Activated CD4-positive, alpha-beta T cell treated with anti-CD3 and anti-CD28 coated beads, Interleukin-2, amount 10 ng/mL, durations not matched to agents 24 days and 14 days (primary cell): ENCODE results near the gene ZNF276. TPM values are rescaled to one million over a fixed set of nuclear protein-coding genes. Genes with fewer than 3 reads are reported as not detected.
"Not testable (repeated sequence)": the region's sequence is repeated elsewhere in the genome, so short reads cannot be mapped to it uniquely, and the experiment has no call there.

ENCODE experiments used
- DNase-seq: peaks from one replicate; pipeline ENCODE4 v3.0.0; 2022
- H3K27ac Mint-ChIP-seq: one replicate; pipeline ENCODE4 v1.8.0; 2022; ENCODE audit warnings: mild to moderate bottlenecking, mixed read lengths
- H3K27me3 Mint-ChIP-seq: one replicate; pipeline ENCODE4 v1.8.0; 2022; ENCODE audit warnings: mixed read lengths
- H3K36me3 Mint-ChIP-seq: one replicate; pipeline ENCODE4 v1.8.0; 2022; ENCODE audit warnings: low read depth, mild to moderate bottlenecking, mixed read lengths
- H3K4me1 Mint-ChIP-seq: one replicate; pipeline ENCODE4 v1.8.0; 2021; ENCODE audit warnings: mixed read lengths
- H3K4me3 Mint-ChIP-seq: one replicate; pipeline ENCODE4 v1.8.0; 2022; ENCODE audit warnings: mild to moderate bottlenecking, moderate library complexity, mixed read lengths
- H3K9me3 Mint-ChIP-seq: one replicate; pipeline ENCODE4 v1.8.0; 2021; ENCODE audit warnings: mixed read lengths
- intact Hi-C: fragments of 100-400 bp; cut with micrococcal nuclease; formaldehyde crosslinking; loops from one replicate; pipeline ENCODE4 v1.15.1; 2023
- total RNA-seq: library from RNA; stranded (reverse); gene quantifications from 2 replicates; pipeline ENCODE4 v1.2.3, GENCODE V29; 2022

ZNF276 gene
- total RNA-seq, 1 donor from 2014 or later, result 32.9 TPM

DNA sequence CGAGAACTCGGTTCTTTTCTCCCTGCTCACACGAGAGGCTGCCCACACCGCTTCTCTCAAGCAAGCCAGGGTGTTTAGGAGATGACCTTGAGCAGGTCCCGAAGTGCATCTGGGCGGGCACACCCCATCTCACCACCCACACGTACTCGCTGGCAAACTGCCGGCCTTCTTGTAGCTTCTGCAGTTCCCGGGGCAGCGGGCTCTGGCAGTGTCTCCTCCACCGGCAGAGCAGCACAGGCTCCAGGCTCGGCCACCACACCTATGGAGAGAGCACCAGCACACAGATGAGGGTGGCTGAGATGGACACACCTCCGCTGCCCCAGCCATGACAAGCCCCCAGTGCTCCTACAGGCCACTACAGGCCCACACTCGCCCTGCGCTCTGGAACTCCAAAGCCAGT lies 23.5 kb downstream of the ZNF276 start:
- Mint-ChIP-seq H3K4me3 (no peak overlapping the region), H3K4me1 (peaks cover 5% of the 10 kb centered on the region), H3K36me3 (peaks cover 50% of the 10 kb centered on the region), H3K27me3 (no peaks in the 10 kb centered on the region), H3K27ac (no peak overlapping the region), H3K9me3 (no peaks in the 10 kb centered on the region)
- intact Hi-C loops, result loop anchor here (5.0 kb wide), 1 partner anchor 117 kb away; no protein-coding TSS in a partner anchor
- DNase-seq, result no peak

DNA sequence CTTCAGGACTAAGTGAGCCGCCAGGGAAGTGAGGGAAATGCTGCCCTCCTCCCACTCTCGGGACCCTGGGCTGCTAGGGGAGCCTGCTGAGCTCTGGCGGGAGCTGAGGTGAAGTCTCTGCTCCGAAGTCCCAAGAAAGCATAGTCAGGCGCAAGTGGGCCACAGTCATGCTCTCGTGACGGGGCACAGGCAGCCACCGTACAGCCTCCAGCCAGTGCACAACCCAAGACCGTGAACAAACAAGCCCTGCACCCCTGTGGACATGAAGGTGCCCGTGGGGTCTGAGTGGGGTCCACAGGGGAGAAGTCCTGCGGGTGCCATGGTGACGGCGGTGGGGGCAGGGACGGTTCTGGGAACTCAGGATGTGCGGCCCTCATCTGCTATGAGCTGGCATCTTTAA lies 24.7 kb downstream of the ZNF276 start:
- H3K4me1 Mint-ChIP-seq, result peaks cover 6% of the 10 kb centered on the region
- no peaks in the 10 kb centered on the region for H3K9me3 Mint-ChIP-seq
- DNase-seq, result no peak
- no peak overlapping the region for H3K4me3 Mint-ChIP-seq
- H3K27ac Mint-ChIP-seq, result no peak overlapping the region
- intact Hi-C loops, result no loop called here
- H3K27me3 Mint-ChIP-seq, result no peaks in the 10 kb centered on the region
- peaks cover 51% of the 10 kb centered on the region for H3K36me3 Mint-ChIP-seq

DNA sequence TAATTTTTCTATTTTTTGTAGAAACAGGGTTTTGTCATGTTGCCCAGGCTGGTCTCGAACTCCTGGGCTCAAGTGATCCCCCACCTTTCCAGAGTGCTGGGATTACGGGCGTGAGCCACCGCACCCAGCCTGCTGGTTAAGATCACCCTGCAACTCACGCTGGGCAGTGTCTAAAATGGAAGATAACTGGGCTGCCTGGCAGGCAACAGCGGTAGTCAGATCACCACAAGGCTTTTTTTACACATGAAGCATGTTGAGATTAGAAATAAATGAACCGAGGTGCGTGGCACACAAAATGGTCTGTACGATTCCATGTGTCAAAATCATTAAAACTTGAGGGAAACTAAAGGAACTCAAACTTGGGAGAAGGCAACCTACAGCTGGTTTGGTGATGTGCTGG lies 26.7 kb downstream of the ZNF276 start:
- intact Hi-C loops, result no loop called here
- peaks cover 50% of the 10 kb centered on the region for H3K36me3 Mint-ChIP-seq
- no peaks in the 10 kb centered on the region for H3K9me3 Mint-ChIP-seq
- DNase-seq, result no peak
- peaks cover 4% of the 10 kb centered on the region for H3K4me1 Mint-ChIP-seq
- no peak overlapping the region for H3K27ac Mint-ChIP-seq
- no peaks in the 10 kb centered on the region for H3K27me3 Mint-ChIP-seq
- no peak overlapping the region for H3K4me3 Mint-ChIP-seq

DNA sequence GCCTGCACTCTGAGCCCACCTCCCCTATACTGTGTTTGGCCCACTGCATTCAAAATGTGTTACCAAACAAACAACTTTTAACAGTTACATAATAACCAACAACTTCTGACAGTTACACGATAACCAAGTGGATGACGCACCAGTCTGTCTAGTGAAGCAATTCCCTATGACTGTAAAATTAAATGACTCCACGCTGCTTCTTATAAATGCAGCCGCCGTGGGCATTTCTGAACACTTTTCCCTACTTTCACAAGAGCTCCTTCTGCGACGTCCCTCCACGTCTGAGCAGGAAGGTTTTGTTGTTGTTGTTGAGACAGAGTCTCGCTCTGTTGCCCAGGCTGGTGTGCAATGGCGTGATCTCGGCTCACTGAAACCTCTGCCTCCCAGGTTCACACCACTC lies 27.6 kb downstream of the ZNF276 start:
- no peak overlapping the region for H3K4me3 Mint-ChIP-seq
- H3K27ac Mint-ChIP-seq, result no peak overlapping the region
- H3K36me3 Mint-ChIP-seq, result peaks cover 49% of the 10 kb centered on the region
- H3K27me3 Mint-ChIP-seq, result no peaks in the 10 kb centered on the region
- H3K9me3 Mint-ChIP-seq, result no peaks in the 10 kb centered on the region
- no peak for DNase-seq
- intact Hi-C loops, result no loop called here
- H3K4me1 Mint-ChIP-seq, result peaks cover 4% of the 10 kb centered on the region

DNA sequence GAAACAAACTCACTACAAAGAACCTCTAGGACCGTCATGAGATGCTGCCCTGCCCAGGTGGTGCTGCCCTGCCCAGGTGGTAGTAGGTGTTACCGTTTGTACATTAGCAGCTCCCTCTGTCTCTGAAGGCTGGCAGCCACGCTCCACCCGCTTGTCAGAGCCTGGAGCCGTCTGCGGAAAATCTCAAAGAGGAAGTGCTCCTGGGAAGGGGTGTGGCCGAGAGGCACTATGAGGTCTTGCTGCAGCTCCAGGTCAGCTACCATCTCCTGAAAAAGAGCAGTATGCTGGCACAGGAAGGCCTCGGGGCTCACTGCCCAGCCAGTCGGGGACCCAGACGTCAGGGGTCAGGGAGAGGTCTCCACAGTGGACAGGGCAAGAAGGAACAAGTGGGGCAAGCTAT lies 28.3 kb downstream of the ZNF276 start:
- peaks cover 48% of the 10 kb centered on the region for H3K36me3 Mint-ChIP-seq
- intact Hi-C loops, result no loop called here
- no peaks in the 10 kb centered on the region for H3K9me3 Mint-ChIP-seq
- no peak overlapping the region for H3K4me3 Mint-ChIP-seq
- no peaks in the 10 kb centered on the region for H3K27me3 Mint-ChIP-seq
- DNase-seq, result no peak
- peaks cover 4% of the 10 kb centered on the region for H3K4me1 Mint-ChIP-seq
- H3K27ac Mint-ChIP-seq, result no peak overlapping the region

DNA sequence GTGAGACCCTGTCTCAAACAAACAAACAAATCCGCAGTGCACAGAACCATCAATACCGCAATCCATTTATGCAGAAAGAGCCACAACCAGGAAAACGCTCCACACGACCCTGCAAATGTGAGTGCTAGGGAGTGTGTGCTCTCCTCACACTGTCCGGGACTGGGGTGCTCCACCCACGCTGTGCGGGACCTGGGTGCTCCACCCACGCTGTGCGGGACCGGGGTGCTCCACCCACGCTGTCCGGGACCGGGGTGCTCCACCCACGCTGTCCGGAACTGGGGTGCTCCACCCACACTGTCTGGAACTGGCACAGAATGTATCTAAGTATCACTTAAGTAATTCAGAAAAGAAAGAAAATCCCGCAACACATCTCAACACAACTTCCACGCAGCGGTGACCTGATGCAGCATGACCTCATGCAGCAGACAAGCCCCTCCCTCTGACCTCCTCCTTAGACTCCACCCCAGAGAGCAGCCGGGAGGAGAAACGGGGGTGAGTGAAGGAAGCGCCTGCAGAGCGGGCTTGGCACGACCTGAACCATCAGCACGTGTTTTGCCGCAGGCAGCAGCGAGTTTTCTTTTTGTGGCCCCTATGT lies 38.5 kb downstream of the ZNF276 start:
- Mint-ChIP-seq H3K27me3 (no peaks in the 10 kb centered on the region), H3K36me3 (peaks cover 73% of the 10 kb centered on the region), H3K27ac (peak overlapping the region; percentile 38), H3K4me1 (peaks cover 27% of the 10 kb centered on the region), H3K4me3 (no peak overlapping the region), H3K9me3 (no peaks in the 10 kb centered on the region)
- intact Hi-C loops, result loop anchor here (10.0 kb wide), 1 partner anchor 55 kb away; the partner anchor contains the start of gene SPATA2L
- no peak for DNase-seq

DNA sequence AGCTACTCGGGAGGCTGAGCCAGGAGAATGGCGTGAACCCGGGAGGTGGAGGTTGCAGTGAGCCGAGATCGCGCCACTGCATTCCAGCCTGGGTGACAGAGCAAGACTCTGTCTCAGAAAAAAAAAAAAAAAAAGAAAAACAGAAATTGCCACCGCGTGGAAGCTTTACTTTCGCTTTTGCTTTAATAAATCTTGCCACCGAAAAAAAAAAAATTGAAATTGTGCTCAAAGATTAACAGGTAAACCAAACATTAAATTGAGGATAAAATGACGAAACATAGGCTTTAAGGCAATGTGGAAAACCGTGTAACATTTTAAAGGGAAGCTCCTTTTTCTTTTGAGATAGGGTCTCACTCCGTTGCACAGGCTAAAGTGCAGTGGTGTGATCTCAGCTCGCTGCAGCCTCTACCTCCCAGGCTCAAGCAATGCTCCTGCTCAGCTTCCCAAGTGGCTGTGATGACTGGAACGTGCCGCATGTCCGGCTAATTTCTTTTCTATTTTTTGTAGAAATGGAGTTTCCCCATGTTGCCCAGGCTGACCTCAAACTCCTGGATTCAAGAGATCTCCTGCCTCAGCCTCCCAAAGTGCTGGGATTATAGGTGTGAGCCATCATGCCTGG lies 40.1 kb downstream of the ZNF276 start:
- intact Hi-C loops, result loop anchor here (10.0 kb wide), 1 partner anchor 57 kb away; the partner anchor contains the start of gene SPATA2L
- Mint-ChIP-seq H3K9me3 (no peaks in the 10 kb centered on the region), H3K4me3 (peak overlapping the region; percentile 77), H3K36me3 (peaks cover 73% of the 10 kb centered on the region), H3K27me3 (no peaks in the 10 kb centered on the region), H3K4me1 (peaks cover 35% of the 10 kb centered on the region), H3K27ac (peak overlapping the region; percentile 57)
- DNase-seq, result peak; percentile 68

DNA sequence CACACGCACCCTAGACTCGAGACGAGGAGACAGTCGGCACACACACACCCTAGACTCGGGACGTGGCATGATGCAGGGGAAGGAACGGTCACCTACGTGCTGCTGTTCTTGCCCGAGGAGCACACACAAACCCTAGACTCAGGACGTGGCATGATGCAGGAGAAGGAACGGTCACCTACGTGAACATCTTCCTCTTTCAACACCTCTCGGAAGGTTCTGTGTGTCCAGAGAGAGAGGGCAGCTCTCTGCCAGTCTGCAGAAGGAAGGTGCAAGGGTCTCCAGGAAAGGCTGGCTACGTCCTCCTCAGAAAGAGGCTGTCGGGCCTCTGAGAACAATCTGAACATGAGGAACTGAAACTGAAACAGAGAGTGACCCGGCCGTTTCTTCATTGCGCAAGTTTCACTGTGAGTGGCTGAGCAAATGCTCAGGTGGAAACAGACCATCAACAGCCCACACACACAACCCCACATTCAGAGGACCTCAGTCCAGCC lies 43.4 kb downstream of the ZNF276 start:
- peak overlapping the region; percentile 71 for H3K4me3 Mint-ChIP-seq
- H3K27me3 Mint-ChIP-seq, result no peaks in the 10 kb centered on the region
- H3K9me3 Mint-ChIP-seq, result no peaks in the 10 kb centered on the region
- peaks cover 38% of the 10 kb centered on the region for H3K4me1 Mint-ChIP-seq
- peaks cover 70% of the 10 kb centered on the region for H3K36me3 Mint-ChIP-seq
- H3K27ac Mint-ChIP-seq, result peak overlapping the region; percentile 81
- intact Hi-C loops, result loop anchor here (10.0 kb wide), 1 partner anchor 60 kb away; the partner anchor contains the start of gene SPATA2L
- DNase-seq, result peak; percentile 77

DNA sequence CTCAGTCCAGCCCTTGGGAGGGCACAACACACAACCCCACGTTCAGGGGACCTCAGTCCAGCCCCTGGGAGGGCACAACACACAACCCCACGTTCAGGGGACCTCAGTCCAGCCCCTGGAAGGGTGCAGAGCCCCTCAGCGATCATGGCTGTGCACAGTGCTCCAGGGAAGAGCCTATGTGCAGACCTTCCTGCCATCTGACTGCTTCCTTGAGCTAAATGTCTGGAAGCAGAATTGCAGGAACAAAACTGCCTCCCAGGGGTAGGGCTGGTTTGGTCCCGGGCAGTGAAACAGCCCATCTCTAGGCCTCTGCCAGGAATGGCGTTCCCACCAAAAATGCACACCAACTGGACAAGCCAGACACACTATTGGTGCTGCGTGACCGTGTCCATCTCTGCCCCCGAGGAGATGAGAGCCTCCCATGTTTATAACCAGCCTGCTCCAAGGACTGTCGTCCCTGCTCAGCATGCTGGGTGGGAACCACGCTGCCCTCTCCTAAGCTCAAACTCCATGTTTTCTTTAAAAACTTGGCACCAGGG lies 44.0 kb downstream of the ZNF276 start:
- Mint-ChIP-seq H3K9me3 (no peaks in the 10 kb centered on the region), H3K27me3 (no peaks in the 10 kb centered on the region), H3K36me3 (peaks cover 64% of the 10 kb centered on the region), H3K4me3 (peak overlapping the region; percentile 71), H3K27ac (peak overlapping the region; percentile 81), H3K4me1 (peaks cover 34% of the 10 kb centered on the region)
- intact Hi-C loops, result loop anchor here (10.0 kb wide), 1 partner anchor 61 kb away; the partner anchor contains the start of gene SPATA2L
- no peak for DNase-seq

DNA sequence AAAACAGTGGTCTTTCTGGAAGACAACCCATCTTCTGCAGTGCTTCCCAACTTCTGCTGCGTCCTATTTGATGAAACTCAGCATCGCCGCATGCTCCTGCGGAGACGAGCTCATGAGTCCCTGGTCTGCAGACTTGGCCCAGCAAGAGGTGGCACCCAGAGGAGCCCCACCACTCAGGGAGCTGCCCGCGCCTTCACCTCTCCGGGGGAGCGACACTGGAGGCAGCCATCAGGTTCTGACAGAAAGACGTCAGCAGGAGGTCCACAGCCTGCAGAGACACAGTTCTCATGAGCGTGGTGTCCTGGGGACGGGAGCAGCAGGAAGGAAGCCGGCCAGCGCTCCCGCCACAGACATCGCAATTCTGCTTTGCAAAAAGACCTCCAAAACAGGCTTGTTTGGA lies 49.0 kb downstream of the ZNF276 start:
- H3K27me3 Mint-ChIP-seq, result no peaks in the 10 kb centered on the region
- H3K4me1 Mint-ChIP-seq, result peaks cover 6% of the 10 kb centered on the region
- peaks cover 52% of the 10 kb centered on the region for H3K36me3 Mint-ChIP-seq
- no peak for DNase-seq
- intact Hi-C loops, result no loop called here
- no peaks in the 10 kb centered on the region for H3K9me3 Mint-ChIP-seq
- no peak overlapping the region for H3K27ac Mint-ChIP-seq
- H3K4me3 Mint-ChIP-seq, result no peak overlapping the region

DNA sequence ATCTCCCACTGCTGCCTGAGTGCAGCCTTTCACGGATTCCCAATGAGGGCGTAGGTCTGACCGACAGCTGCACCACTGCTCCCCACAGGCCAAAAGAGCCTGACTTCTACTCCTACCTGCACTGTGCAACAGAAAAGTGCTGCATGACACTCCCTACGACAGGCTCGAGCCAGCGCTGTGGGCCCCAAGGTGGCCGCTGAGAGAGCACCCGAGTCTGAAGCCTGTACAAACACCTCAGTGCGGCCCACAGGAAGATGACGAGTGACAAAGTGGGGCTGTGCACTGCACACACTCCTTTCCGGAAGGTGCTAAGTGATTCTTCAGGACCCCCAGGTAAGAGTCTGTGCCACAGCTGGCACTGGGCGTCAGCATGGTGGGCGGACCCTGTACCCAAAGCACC lies 53.9 kb downstream of the ZNF276 start:
- peaks cover 47% of the 10 kb centered on the region for H3K36me3 Mint-ChIP-seq
- intact Hi-C loops, result no loop called here
- H3K4me3 Mint-ChIP-seq, result no peak overlapping the region
- DNase-seq, result no peak
- H3K4me1 Mint-ChIP-seq, result no peaks in the 10 kb centered on the region
- no peaks in the 10 kb centered on the region for H3K27me3 Mint-ChIP-seq
- H3K27ac Mint-ChIP-seq, result no peak overlapping the region
- H3K9me3 Mint-ChIP-seq, result no peaks in the 10 kb centered on the region

DNA sequence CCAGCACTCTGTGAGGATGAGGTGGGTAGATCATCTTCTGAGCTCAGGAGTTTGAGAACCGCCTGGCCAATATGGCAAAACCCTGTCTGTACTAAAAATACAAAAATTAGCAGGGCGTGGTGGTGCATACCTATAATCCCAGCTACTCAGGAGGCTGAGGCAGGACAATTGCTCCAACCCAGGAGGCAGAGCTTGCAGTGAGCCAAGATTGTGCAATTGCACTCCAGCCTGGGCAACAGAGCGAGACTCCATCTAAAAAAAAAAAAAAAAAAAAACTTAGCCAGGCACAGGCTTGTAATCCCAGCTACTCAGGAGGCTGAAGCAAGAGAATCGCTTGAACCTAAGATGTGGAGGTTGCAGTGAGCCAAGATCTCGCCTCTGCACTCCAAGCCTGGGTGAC lies 56.9 kb downstream of the ZNF276 start:
- H3K36me3 Mint-ChIP-seq, result peaks cover 45% of the 10 kb centered on the region
- intact Hi-C loops, H3K4me1 Mint-ChIP-seq, H3K27ac Mint-ChIP-seq, H3K4me3 Mint-ChIP-seq, DNase-seq, H3K27me3 Mint-ChIP-seq, H3K9me3 Mint-ChIP-seq: not testable (repeated sequence)

DNA sequence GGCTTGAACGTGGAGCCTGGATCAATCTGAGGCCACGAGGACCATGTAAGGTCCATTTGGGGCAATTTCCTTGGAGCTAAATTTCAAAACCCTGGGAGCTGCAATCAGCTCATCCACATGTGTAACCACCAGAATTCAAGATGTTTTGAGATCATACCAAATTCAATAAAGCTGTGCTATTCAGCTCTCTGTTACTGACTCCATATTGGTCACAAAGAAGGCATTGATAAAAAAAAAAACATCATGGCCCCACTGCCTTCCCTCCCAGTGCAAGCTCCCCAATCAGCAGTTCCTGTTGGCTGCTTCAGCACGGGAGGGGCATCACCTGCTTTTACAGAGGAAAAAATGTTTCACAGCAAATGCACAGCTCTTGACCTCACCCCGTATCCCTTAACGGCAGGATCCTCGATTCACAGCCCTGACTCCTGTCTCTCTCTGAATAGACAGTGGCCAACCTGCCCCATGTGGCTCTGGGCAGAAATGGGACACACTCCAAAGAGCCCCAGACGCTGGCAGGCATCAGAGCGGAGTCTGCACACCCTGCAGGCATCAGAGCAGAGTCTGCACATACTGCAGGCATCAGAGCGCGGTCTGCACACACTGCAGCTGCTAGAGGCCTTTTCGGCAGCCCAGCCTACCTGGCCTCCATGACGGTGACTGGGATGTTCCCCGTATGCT lies 58.0 kb downstream of the ZNF276 start:
- Mint-ChIP-seq H3K36me3 (peaks cover 40% of the 10 kb centered on the region), H3K27ac (no peak overlapping the region), H3K4me1 (peaks cover under 1% of the 10 kb centered on the region), H3K9me3 (no peaks in the 10 kb centered on the region), H3K27me3 (no peaks in the 10 kb centered on the region), H3K4me3 (no peak overlapping the region)
- no peak for DNase-seq
- intact Hi-C loops, result no loop called here

DNA sequence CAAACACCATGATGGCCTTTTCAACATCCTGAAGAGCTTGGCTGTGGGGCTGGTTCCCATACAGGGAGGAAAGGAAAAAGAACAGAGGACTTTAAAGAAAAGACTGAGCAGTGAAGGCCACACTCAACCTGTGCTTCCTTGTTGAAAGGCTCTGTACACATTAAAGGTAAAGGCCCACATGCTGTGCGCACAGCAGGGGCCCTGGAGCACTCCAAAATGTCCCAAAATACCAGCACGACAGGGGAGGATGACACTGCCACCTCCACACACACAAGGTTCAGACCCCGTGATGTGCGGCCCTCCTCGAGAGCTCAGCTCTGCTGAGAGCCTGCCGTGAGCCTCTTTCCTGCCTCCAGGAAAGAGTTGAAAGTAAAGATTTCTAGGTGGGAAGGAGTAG lies 58.6 kb downstream of the ZNF276 start:
- peaks cover 45% of the 10 kb centered on the region for H3K36me3 Mint-ChIP-seq
- no peak overlapping the region for H3K4me3 Mint-ChIP-seq
- no peak overlapping the region for H3K27ac Mint-ChIP-seq
- peaks cover 5% of the 10 kb centered on the region for H3K4me1 Mint-ChIP-seq
- no peaks in the 10 kb centered on the region for H3K27me3 Mint-ChIP-seq
- H3K9me3 Mint-ChIP-seq, result no peaks in the 10 kb centered on the region
- intact Hi-C loops, result no loop called here
- DNase-seq, result no peak
